A673 (cell line): ENCODE measurements around the gene GPD1L. TPM values are rescaled to one million over a fixed set of nuclear protein-coding genes. Genes with fewer than 3 reads are reported as not detected.

ENCODE experiments used
- BruUV-seq: library from RNA; stranded (reverse); fragments of 400-500 nt; replicated peaks from 2 replicates; lab custom pipeline; 2021; lab: Mats Ljungman, UMichigan
- CTCF ChIA-PET: fragments of 300-600 bp; sonication (Branson Sonifier 250); formaldehyde crosslinking; loops from one replicate; lab custom pipeline; 2022; ENCODE audit warnings: antibody characterized with exemption; lab: Charles Lee
- POLR2A ChIA-PET: fragments of 300-600 bp; sonication (Branson Sonifier 250); formaldehyde crosslinking; loops from one replicate; lab custom pipeline; 2022; ENCODE audit warnings: antibody characterized with exemption; ENCODE audit not compliant: low non-redundant PET; lab: Charles Lee
- DNase-seq: peaks from one replicate; pipeline ENCODE4 v3.0.0-alpha.2; 2015; ENCODE audit warnings: low spot score
- H3K27ac ChIP-seq: fragments of 200-600 bp; sonication (generic); 2 replicates; pipeline ENCODE4 v1.5.1; 2016; ENCODE audit warnings: mixed run types, low read depth, mild to moderate bottlenecking, mixed read lengths, antibody characterized with exemption, low read length; ENCODE audit not compliant: poor library complexity, severe bottlenecking
- H3K27me3 ChIP-seq: fragments of 200-600 bp; sonication (generic); replicated peaks from 2 replicates; pipeline ENCODE4 v1.6.1; 2017; ENCODE audit warnings: mixed run types, low read depth, mild to moderate bottlenecking, mixed read lengths, antibody characterized with exemption, low read length; ENCODE audit not compliant: insufficient read depth, poor library complexity
- H3K36me3 ChIP-seq: fragments of 200-600 bp; sonication (generic); 2 replicates; pipeline ENCODE4 v1.6.1; 2016; ENCODE audit warnings: mixed run types, mild to moderate bottlenecking, mixed read lengths, antibody characterized with exemption, low read length; ENCODE audit not compliant: insufficient read depth, poor library complexity, severe bottlenecking
- H3K4me1 ChIP-seq: fragments of 200-600 bp; sonication (generic); 2 replicates; pipeline ENCODE4 v1.6.1; 2017; ENCODE audit warnings: mixed run types, mild to moderate bottlenecking, mixed read lengths, antibody characterized with exemption, low read length; ENCODE audit not compliant: insufficient read depth, poor library complexity, severe bottlenecking
- H3K4me3 ChIP-seq: fragments of 200-600 bp; sonication (generic); 2 replicates; pipeline ENCODE4 v1.5.1; 2016; ENCODE audit warnings: low read depth, mixed run types, mild to moderate bottlenecking, mixed read lengths, low read length; ENCODE audit not compliant: poor library complexity, severe bottlenecking
- H3K9me3 ChIP-seq: fragments of 200-600 bp; sonication (generic); 2 replicates; pipeline ENCODE4 v1.6.1; 2016; ENCODE audit warnings: mixed run types, low read depth, mild to moderate bottlenecking, mixed read lengths, antibody characterized with exemption, low read length; ENCODE audit not compliant: poor library complexity, severe bottlenecking
- CTCF ChIP-seq: fragments of 300-800, 200-600 bp; sonication (generic); conservative IDR thresholded peaks from 2 replicates; pipeline ENCODE4 v1.5.1; 2017; ENCODE audit warnings: low read depth, mild to moderate bottlenecking, antibody characterized with exemption, low read length, moderate library complexity, mixed read lengths
- EZH2 ChIP-seq: fragments of 200-600 bp; sonication (generic); IDR thresholded peaks from 2 replicates; pipeline ENCODE4 v1.6.1; 2017; ENCODE audit warnings: borderline replicate concordance, low read depth, mild to moderate bottlenecking, mixed read lengths, antibody characterized with exemption, low read length; ENCODE audit not compliant: poor library complexity, severe bottlenecking
- intact Hi-C: fragments of 100-400 bp; cut with micrococcal nuclease; formaldehyde crosslinking; loops from one replicate; pipeline ENCODE4 v1.10.0; 2022; ENCODE audit not compliant: unreplicated experiment
- total RNA-seq: library from RNA; stranded (reverse); gene quantifications from 2 replicates; pipeline ENCODE4 v1.2.3, GENCODE V29; 2021

GPD1L gene
- total RNA-seq, 1 experiment from 2014 or later = 9.9 TPM

- peak; percentile 74 for DNase-seq
- no peak for TF ChIP-seq EZH2
- TF ChIP-seq CTCF = peak; percentile 71
- Histone ChIP-seq H3K27ac (no peak overlapping the region), H3K4me3 (no peak overlapping the region), H3K27me3 (no peaks in the 10 kb centered on the region), H3K36me3 (no peaks in the 10 kb centered on the region), H3K9me3 (no peaks in the 10 kb centered on the region), H3K4me1 (no peaks in the 10 kb centered on the region)
- intact Hi-C loops = loop anchor here (1.0 to 5.0 kb wide), 3 partner anchors 60 to 490 kb away; partner anchors contain the start of gene CMTM8
- CTCF ChIA-PET = no interaction called here
- BruUV-seq = no TSS peak
- POLR2A ChIA-PET = interaction anchor here (0.7 kb wide), 1 partner anchor 71 kb away, joined by 4 read pairs; the partner anchor contains the start of gene GPD1L
Observed at GRCh38 chr3:32176989-32177701, 70.7 kb downstream of the GPD1L start.

DNA sequence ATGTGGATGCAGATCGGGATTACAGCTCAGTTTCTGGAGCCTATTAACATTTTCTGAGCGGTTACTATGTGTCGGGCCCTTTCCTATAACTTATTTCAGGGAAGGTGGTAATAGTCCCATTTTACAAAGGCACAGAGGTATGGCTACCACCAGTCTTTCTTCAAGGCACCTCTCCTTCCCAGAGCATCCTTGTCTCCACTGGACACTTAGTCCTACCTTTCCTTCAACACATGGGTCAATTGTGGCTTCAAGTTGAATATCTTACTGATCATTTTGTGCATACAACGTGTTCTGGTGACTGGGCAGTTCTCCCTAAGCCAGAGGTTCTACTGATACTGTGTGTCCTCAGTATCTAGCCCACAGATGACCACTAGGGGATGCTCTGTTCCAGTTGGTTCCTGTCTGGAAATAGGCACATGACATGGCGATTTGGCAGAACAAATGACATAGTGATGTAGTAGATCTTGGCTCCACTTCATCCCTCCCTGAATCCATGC, 71.3 kb downstream of the GPD1L start:
- POLR2A ChIA-PET = interaction anchor here (0.7 kb wide), 1 partner anchor 71 kb away, joined by 4 read pairs; the partner anchor contains the start of gene GPD1L
- TF ChIP-seq CTCF (peak; percentile 77), EZH2 (no peak)
- no peaks in the 10 kb centered on the region for H3K27me3 ChIP-seq
- H3K36me3 ChIP-seq = no peaks in the 10 kb centered on the region
- CTCF ChIA-PET = no interaction called here
- peak; percentile 83 for DNase-seq
- H3K4me1 ChIP-seq = no peaks in the 10 kb centered on the region
- no peak overlapping the region for H3K27ac ChIP-seq
- intact Hi-C loops = loop anchor here (1.0 to 5.0 kb wide), 5 partner anchors 60 to 490 kb away; partner anchors contain the start of gene CMTM8
- no TSS peak for BruUV-seq
- no peaks in the 10 kb centered on the region for H3K9me3 ChIP-seq
- H3K4me3 ChIP-seq = no peak overlapping the region

DNA sequence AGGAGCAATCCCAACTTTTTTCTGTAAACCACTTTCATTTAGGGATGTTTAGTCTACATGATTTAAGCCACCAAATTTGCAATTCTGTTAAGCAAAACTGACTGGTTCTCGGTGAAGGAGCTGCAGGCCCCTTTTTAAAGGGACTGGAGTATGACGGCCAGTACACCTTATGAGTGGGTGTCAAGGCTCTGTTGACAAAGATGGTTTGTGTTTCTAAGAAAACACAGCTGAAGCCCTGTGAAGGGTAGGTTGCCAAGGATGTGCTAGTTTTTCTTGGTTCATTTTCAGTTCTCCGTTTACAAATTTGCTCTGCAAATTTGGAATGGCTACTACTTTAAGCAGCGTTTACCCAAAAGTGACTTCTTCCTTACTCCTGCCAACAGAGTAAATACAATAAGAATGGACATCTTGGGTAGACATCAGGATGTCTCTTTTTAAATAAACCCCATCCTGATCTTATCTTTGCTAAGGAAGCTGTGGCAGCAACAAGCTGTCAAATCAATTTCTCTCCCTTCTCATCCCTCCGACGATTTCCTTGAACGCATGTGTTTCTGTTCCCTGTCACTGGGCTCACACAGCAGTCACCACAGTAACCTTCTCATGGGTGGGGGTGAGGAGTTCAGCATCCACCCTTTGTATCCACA, 73.8 kb downstream of the GPD1L start:
- ChIA-PET CTCF (no interaction called here), POLR2A (no interaction called here)
- Histone ChIP-seq H3K27ac (no peak overlapping the region), H3K9me3 (no peaks in the 10 kb centered on the region), H3K4me1 (no peaks in the 10 kb centered on the region), H3K4me3 (no peak overlapping the region), H3K27me3 (no peaks in the 10 kb centered on the region), H3K36me3 (no peaks in the 10 kb centered on the region)
- BruUV-seq = no TSS peak
- DNase-seq = no peak
- intact Hi-C loops = no loop called here
- TF ChIP-seq CTCF (no peak), EZH2 (no peak)
